Measurements from ENCODE around the gene FKBP7.
"Not testable (repeated sequence)": the region's sequence is repeated elsewhere in the genome, so short reads cannot be mapped to it uniquely, and the experiment has no call there.

The FKBP7 gene

GRCh38 chr2:178429336-178429735 lies 49.1 kb downstream of the FKBP7 start:
- no peak for TF ChIP-seq CTCF (IDR thresholded peaks at IDR 0.05; ENCODE audit: insufficient read depth, low read length, missing control alignments)
- POLR2A ChIA-PET, result interaction anchor here (1.0 kb wide), 1 partner anchor 15 kb away, joined by 3 read pairs; no protein-coding TSS in a partner anchor
- no peak for DNase-seq (ENCODE audit: low read depth, low spot score)
- no peak overlapping the region for H3K4me3 ChIP-seq (ENCODE audit: low read depth, low read length)
- CTCF ChIA-PET, result interaction anchor here (1.2 to 7.5 kb wide), 4 partner anchors 8 to 15 kb away, joined by 3 to 54 read pairs (median 10); no protein-coding TSS in a partner anchor

- ChIA-PET POLR2A (interaction anchor here (1.0 kb wide), 1 partner anchor 14 kb away, joined by 3 read pairs; no protein-coding TSS in a partner anchor), CTCF (interaction anchor here (1.2 to 7.5 kb wide), 8 partner anchors 9 to 316 kb away, joined by 3 to 54 read pairs (median 6); partner anchors contain the start of gene RBM45)
- DNase-seq (ENCODE audit: low read depth, low spot score), result no peak
- no peak for TF ChIP-seq CTCF (IDR thresholded peaks at IDR 0.05; ENCODE audit: insufficient read depth, low read length, missing control alignments)
- no peak overlapping the region for H3K4me3 ChIP-seq (ENCODE audit: low read depth, low read length)
Measured at GRCh38 chr2:178428396-178428806, 50.0 kb downstream of the FKBP7 start.

GRCh38 chr2:178427458-178427857 lies 50.9 kb downstream of the FKBP7 start:
- no peak for TF ChIP-seq CTCF (IDR thresholded peaks at IDR 0.05; ENCODE audit: insufficient read depth, low read length, missing control alignments)

GRCh38 chr2:178426388-178426787 lies 52.0 kb downstream of the FKBP7 start:
- no peak overlapping the region for H3K4me3 ChIP-seq (ENCODE audit: low read depth, low read length)
- no peak for TF ChIP-seq CTCF (IDR thresholded peaks at IDR 0.05; ENCODE audit: insufficient read depth, low read length, missing control alignments)
- DNase-seq (ENCODE audit: low read depth, low spot score), result no peak
- ChIA-PET POLR2A (no interaction called here), CTCF (interaction anchor here (7.5 kb wide), 1 partner anchor 12 kb away, joined by 54 read pairs; no protein-coding TSS in a partner anchor)

More at GRCh38 chr2:178427458-178427857, 50.9 kb downstream of the FKBP7 start:
- DNase-seq (ENCODE audit: low read depth, low spot score), result no peak
- H3K4me3 ChIP-seq (ENCODE audit: low read depth, low read length), result no peak overlapping the region
- CTCF ChIA-PET, result interaction anchor here (1.5 to 7.5 kb wide), 5 partner anchors 8 to 315 kb away, joined by 4 to 54 read pairs (median 10); partner anchors contain the start of gene RBM45
- POLR2A ChIA-PET, result no interaction called here

- H3K4me3 ChIP-seq (ENCODE audit: low read depth, low read length), result no peak overlapping the region
- DNase-seq (ENCODE audit: low read depth, low spot score), result no peak
- ChIA-PET POLR2A (no interaction called here), CTCF (interaction anchor here (0.9 to 7.5 kb wide), 2 partner anchors 11 to 313 kb away, joined by 4 to 54 read pairs; no protein-coding TSS in a partner anchor)
- TF ChIP-seq CTCF (IDR thresholded peaks at IDR 0.05; ENCODE audit: insufficient read depth, low read length, missing control alignments), result no peak
Measured at GRCh38 chr2:178425255-178425827, 53.1 kb downstream of the FKBP7 start.

GRCh38 chr2:178423746-178424145 lies 54.7 kb downstream of the FKBP7 start:
- POLR2A ChIA-PET; H3K4me3 ChIP-seq (ENCODE audit: low read depth, low read length); DNase-seq (ENCODE audit: low read depth, low spot score): not testable (repeated sequence)
- CTCF ChIA-PET, result interaction anchor here (2.0 to 7.5 kb wide), 2 partner anchors 9 to 312 kb away, joined by 14 to 54 read pairs; partner anchors contain the start of gene RBM45

Measured in AG04449 (cell line).